ENCODE results near the gene CCBE1. TPM values are rescaled to one million over a fixed set of nuclear protein-coding genes. Genes with fewer than 3 reads are reported as not detected.

Gene CCBE1
- polyA plus RNA-seq, 3 donors, result 28.0 to 35.2 (median 32.8) TPM

DNA sequence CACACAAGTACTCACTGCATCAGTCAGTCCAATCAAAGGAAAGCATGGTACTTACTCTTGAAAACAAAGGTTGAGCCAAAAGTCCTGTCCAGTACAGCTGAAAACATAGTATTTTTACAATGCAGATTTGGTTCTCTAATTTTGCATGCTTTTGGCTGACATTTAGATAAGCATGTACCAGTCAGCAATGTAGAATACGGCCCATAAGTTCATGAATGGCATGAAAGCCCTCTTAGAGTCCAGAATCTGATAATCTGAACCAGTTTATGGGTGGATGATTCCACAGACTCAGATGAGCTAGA, 90.2 kb downstream of the CCBE1 start:
- DNase-seq (ENCODE audit: extremely low read depth in 1 of 11, low read depth in 9 of 11, low spot score in 4 of 11), result no peak

DNA sequence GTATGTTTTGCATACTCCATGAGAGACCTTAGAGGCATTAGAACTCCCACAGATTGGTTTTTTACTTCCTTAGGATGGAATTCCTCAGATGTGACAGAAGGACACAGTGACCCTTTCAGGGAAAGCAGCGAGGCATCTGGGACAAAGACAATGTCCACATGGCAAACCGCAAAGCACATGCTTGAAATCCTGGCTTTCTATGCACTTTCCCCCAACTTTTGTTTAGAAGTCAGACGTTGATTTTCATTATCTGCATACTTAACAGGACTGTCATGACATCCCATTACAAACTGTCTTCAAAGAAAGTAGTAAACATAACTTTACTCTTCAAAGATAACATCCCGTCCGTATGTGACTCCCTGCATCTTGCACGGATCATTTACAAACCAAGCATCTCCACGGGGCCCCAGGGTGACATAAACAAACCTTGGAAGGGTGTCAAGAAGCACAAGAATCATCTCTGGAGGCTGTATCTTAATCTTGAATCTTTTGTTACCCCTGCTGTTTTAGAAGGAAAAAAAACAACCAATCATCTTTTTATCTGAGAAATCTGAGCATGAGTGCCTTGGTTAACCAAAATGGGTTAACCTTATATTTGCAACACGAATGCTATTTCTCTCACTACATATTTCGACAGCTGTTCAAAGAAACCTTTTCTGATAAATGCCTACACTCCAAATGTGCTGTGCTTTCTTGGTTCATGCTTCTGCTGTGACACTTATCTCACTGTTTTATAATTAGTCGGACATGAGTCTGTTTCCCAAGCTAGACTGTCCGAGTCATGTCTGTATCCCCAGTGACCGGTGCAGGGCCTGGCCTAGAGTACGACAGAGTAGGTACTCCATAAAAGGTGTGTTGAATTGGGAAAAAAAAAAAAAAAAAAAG, 90.8 kb downstream of the CCBE1 start:
- peak in 10 of 11 donors; percentile 36 to 79 (median 59) for DNase-seq (ENCODE audit: extremely low read depth in 1 of 11, low read depth in 9 of 11, low spot score in 4 of 11)

DNA sequence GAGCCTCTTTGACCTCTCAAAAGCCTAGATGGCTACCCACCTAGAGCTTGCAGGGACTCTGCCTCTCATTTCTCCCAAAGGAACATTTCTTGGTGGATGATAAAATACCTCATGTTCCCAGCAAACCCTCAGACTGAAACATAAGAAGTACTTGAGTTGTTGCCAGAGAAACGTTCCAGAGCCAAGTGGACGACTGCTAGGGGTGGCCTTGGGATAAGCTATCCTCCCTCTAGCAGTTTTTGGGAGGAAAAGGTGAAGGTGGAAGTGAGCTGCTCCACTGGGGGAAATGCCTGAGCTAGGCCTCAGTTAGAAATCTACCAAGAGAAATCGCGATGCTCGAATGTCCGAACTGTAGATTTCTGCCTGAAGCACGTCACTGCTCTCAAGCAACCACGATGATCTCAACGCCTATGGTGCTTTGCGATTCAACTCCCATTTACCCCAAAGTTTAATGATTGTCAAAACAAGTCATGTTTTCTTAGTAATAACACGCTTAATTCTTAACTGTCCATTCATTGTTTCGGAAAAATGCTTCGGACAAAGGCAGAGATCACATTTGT, 91.5 kb downstream of the CCBE1 start:
- DNase-seq (ENCODE audit: extremely low read depth in 1 of 11, low read depth in 9 of 11, low spot score in 4 of 11), result peak in 3 of 11 donors; percentile 21 to 62 (median 25)

DNA sequence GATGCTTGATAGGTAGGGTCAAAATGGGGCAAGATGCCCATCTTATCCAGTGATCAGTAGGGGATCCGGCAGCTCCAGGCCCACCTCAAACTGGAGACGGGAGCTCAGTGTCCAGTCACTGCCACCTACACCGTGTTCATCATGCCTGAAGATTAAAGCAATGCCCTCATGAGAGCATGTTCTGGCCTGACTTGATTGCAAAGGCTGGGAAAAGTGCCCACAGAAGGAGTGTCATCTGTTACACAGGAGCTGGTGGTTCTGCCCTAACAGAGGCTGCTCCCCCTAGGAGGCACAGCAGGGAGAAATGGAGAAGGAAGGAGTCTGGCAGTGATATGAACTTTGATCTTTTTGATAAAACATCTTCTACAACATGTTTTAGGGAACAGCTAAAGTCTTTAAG, 92.3 kb downstream of the CCBE1 start:
- no peak for DNase-seq (ENCODE audit: extremely low read depth in 1 of 11, low read depth in 9 of 11, low spot score in 4 of 11)

DNA sequence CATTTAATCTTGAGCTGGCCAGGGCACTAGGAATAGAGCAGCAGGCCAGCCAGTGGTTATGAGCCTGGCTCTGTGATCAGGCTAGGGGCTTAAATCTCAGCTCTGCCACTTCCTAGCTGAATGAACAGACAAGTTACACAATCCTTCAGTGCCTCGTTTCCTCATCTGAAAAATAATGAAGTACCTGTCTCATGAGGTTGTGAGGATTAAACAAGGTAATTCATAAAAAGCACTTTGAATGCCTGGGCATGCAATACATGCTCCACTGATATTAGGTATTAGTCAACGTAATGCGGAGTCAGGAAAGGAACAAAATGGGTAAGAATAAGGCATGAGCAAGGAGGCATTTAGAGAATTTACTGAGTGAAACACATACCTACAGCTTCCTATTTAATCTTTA, 100.2 kb downstream of the CCBE1 start:
- no peak for DNase-seq (ENCODE audit: extremely low read depth in 1 of 11, low read depth in 9 of 11, low spot score in 4 of 11)

DNA sequence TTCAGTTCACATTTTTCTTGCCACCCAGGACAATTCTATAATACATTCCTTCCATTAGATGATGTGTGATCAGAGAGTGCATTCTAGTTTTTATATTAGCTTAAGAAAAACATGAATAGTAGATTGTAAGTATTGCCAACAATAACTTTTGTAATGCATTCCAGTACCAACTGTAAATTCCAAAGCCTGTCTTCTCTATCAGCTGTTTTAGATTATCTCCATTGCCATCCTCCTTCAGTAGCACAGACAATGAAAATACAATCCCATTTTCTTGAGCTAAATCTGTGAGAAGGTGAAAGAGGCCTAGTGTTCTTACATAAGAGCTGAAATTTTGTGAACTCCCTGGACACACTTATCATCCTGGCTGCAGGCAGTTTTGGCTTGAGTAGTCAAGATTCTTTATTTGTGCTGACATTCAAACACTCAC, 103.9 kb downstream of the CCBE1 start:
- DNase-seq (ENCODE audit: extremely low read depth in 1 of 11, low read depth in 9 of 11, low spot score in 4 of 11), result no peak

DNA sequence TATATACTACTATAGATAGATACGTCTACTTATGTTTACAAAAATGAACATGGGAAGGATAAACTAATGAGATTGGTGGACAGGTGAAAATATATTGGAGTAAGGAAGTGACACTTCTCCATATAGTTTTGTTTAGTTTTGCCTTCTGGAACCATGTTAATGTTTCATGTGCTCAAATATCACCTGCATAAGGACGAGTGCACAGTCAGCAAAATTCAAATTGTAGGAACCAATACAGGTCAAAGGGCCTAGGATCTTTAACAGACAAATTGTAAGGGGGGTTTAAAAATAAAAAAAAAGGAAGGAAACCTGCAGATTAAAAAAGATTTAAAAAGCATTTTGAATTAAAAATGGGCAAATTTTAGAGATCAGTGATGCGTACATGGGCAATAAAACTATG, 104.6 kb downstream of the CCBE1 start:
- no peak for DNase-seq (ENCODE audit: extremely low read depth in 1 of 11, low read depth in 9 of 11, low spot score in 4 of 11)

DNA sequence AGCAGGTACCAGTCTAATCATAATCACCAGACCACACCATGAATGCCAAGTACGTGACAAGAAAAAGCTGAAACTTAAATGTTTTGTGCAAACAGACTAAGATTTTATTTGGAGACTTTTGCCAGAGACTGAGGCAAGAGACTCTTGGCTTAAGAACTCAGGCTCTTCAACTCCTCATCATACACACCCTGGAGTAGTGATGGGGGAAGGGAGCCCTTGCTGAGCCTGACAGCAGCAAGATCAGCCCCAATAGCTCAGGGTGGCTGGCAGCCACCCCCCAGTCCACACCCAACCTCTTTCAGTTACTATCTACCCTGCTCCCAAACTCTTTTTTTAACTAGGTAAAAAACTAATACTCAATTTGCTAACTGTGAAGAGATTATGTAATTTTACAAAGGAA, 114.8 kb downstream of the CCBE1 start:
- no peak for DNase-seq (ENCODE audit: extremely low read depth in 1 of 11, low read depth in 9 of 11, low spot score in 4 of 11)

DNA sequence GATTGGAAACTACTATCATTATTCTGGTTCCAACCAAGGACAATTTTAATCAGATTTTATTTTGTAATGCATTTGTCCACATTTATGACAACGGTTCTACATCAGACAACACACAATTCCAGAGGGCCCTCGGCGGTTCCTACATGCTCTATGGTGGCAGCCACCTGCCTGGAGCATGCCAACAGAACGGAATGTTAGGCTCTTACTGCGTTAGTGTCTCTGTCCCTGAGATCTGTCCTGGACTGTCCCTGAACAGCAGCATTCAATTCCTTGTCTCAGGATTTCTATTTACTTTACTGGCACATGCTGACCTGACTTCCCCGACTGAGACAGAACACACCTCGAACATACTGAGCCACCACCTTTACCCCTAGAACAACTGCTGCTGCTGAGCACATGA, 117.7 kb downstream of the CCBE1 start:
- no peak for DNase-seq (ENCODE audit: extremely low read depth in 1 of 11, low read depth in 9 of 11, low spot score in 4 of 11)

DNA sequence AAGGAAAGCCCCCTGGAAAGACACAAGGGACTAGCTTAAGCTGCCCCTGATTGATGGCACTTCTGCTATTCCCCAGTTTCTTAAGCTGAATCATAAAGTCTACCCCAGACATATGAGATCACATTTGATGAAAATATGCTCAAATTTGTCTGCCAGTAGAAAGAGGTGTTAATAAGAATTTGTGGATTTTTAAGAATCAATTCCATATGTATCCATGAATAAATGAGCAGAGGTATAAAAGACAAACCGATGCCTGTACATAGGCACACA, 119.9 kb downstream of the CCBE1 start:
- no peak for DNase-seq (ENCODE audit: extremely low read depth in 1 of 11, low read depth in 9 of 11, low spot score in 4 of 11)

DNA sequence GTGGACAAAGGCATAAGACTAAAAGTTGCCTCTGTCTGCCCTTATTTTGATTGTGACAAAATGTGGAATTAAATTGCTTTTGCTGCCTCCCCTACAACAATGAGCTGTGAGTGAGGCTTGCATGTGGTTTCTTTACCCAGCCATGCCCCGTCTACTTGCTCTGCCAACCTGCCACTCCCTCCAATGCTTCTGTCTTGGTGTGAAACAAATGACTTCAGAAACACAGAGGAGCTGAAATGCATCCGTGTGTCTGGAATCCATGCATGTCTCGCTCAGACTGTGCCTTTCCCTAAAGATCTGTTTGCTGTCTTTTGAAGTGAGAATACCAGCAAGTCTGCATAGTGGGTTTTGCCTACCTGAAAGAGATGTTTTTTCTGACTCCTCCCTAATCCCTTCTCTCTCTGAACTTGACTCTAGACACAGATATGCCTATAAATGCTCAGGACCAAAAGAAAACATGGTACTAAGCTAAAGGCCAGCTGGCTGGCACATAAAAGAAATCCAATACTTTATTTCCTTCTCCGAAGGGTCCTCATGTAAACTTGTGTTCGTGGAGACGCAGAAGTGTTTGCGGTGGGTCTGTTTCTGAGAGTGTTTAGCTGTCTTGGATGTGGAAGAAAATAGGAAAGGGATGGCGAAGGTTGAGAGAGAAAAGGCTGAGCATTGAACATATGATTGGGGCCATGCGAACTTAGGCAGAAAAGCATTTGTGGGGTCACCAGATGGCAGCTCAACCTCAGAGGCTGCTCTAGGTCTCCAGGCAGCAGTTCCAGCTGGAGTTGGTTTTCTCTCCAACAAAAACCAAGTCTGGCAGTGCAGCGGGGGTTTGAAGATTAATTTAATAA, 120.5 kb downstream of the CCBE1 start:
- DNase-seq (ENCODE audit: extremely low read depth in 1 of 11, low read depth in 9 of 11, low spot score in 4 of 11), result no peak

DNA sequence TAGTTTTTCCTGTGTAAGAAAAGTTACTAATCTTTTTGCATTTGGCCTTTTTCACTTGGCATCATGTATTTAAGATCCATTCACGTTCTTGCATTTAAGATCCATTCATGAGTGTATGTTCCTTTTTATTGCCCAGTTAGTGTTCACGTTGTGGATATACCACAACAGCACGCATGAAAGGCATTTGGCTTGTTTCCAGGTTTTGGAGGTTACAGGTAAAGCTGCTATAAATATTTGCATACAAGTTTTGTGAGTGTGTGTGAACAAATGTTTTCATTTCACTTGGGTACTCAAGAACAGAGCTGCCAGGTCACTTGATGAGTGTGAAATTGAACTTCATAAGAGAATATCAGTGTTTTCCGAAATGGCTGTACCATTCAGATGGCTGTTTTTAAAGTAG, 121.2 kb downstream of the CCBE1 start:
- no peak for DNase-seq (ENCODE audit: extremely low read depth in 1 of 11, low read depth in 9 of 11, low spot score in 4 of 11)

DNA sequence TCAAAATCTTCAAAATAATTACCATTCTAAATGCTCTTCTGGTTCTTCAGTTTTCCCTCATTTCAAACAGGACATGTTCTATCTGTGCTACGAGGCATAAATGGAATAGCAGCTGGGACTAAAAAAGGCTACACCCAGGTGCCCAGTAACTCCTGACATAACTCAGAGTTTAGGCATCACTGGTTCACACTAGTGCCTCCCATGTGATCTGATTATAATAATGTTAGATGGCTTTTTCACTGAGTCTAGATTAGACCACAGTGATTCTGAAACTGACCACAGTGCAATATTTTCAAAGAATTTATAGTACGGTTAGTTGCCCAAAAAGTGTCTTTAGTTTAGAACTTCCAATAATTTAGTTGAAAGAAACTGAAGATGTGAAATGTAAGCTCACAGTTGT, 123.3 kb downstream of the CCBE1 start:
- DNase-seq (ENCODE audit: extremely low read depth in 1 of 11, low read depth in 9 of 11, low spot score in 4 of 11), result no peak

DNA sequence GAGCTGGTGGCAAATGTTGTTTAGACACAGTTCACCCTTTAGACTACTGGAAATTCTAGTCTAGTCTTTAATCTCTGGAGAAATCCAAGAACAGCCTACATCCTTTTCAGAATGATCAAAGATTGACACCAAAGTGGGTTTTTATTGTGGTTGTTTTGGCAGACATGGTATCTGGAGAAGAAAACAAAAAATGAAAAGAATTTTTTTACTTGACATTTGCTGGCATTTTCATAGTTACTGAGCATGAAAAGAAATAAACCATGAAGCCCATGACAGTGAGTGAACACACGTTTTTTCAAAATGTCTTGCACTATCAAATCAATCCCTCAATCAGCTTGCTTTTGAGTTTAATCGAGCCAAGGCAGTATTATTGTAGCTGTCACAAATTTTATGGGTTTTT, 125.3 kb downstream of the CCBE1 start:
- no peak for DNase-seq (ENCODE audit: extremely low read depth in 1 of 11, low read depth in 9 of 11, low spot score in 4 of 11)

DNA sequence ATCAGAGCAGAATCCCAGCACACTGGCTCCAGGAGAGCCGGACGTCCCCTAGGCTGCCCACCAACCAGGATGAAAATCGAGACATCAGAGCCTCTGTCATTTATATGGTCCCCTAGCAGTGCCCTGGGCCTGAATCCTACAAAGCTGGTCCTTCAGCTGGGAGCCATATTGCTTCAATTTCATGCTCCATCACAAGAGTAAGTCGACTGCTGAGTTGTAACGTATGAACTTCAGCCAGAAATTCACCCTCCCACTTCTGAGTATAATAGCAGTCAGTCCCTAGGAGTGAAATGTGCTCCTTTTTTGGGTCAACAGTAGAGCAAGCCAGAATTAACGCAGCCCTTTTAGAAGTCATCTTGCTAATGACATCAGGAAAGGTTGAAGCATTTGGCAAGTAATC, 126.4 kb downstream of the CCBE1 start:
- no peak for DNase-seq (ENCODE audit: extremely low read depth in 1 of 11, low read depth in 9 of 11, low spot score in 4 of 11)

DNA sequence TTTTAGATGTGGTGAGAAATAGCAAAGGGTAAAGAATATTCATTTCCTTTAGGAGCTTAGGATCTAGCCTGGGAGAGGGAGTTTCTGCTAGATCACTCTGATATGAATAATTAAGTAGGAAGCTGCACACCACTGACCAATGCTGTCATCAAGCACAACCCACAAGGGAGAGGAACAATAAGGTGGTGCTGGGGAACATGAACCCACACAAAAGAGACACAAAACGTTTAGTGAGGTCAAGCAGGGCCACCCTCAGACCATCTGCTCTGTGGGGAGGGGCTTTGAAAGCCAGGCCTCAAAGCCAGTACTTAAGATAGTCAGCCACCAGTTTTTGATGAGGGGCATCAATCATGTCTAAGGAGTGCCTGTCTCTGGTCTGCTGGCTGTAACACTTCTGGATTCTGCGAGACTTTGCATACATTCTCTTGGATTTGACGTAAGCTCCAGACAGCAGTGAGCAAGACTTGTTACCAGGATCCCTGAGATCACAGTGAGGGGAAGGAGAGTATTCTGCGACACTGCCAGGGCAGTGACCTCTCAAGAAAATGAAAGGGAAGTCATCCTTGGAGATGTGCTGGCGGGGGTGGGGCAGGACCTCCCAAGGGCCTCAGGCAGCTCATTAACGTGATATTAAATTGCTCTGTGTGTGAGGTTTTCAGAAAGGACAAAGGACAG, 127.0 kb downstream of the CCBE1 start:
- DNase-seq (ENCODE audit: extremely low read depth in 1 of 11, low read depth in 9 of 11, low spot score in 4 of 11), result no peak

DNA sequence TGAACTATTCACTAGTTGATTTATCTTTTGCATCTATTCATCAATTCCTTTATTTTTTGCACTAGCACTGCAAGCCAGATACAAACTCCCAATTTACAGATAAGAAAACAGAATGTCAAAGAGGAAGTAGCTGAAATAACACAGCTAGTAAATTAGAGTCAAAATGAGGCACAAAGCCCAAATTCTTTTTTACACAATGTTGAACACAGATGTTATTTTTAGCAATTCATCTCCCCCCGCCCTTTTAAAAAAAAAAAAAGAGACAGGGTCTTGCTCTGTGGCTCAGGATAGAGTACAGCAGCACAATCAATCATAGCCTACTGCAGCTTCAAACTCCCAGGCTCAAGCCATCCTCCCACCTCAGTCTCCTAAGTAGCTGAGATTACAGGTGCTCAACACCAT, 127.8 kb downstream of the CCBE1 start:
- DNase-seq (ENCODE audit: extremely low read depth in 1 of 11, low read depth in 9 of 11, low spot score in 4 of 11), result peak in 1 of 11 donors; percentile 68

DNA sequence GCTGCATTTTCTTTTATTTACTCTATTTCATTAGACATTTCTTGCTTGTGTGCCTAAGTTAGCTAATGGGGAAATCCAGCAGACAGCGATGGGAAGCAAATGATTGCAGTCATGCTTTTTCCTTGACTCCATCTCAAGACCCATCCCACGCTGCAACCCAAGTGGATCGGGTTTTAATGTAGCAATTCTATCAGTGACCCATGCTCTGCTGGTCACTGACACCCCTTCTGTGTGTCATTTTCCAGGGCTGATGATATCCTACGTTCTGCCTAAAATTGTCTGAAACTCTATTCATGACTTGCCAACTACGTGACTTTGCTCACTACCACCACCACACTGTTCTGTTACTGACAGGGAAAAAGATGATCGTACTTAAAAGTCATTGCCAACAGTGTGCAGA, 129.8 kb downstream of the CCBE1 start:
- DNase-seq (ENCODE audit: extremely low read depth in 1 of 11, low read depth in 9 of 11, low spot score in 4 of 11), result no peak

DNA sequence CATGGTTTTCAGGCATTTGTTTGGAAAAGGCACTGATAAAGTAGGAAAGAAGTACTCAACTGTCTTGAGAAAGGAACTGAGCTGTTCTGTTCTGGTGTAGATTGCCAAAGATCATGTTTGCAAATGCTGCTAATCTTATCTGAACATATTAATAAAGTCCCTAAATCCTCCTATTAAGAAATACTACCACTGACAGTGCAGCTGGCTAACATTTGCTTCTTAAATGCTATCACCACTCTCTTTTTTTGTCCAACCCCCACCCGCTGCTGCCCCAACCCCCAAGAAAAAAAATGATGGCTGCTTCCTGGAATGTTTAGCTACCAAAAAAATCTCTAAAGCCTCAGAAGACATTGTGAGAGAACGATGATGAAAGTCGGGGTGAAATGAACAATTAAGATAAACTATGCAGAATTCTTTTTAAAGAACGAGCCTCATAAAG, 130.7 kb downstream of the CCBE1 start:
- DNase-seq (ENCODE audit: extremely low read depth in 1 of 11, low read depth in 9 of 11, low spot score in 4 of 11), result peak in 5 of 11 donors; percentile 38 to 85 (median 75)

DNA sequence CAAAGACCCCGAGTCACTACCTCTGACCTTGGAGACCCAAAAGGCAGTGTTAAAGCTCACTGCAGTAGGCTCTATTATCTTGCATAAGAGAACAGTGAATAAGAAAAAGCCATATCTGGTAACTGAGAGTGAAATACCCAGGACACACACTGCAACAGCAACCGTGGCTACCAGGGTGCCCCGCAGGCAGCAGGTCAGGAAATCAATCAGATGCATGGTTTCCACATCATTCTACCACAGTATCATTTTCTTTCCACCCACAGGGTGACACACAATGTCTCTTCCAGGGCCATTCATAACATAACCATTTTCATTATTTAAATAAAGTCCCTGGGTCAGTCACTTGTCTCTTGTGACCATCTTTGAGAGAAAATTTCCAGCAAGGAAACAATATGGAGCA, 131.3 kb downstream of the CCBE1 start:
- no peak for DNase-seq (ENCODE audit: extremely low read depth in 1 of 11, low read depth in 9 of 11, low spot score in 4 of 11)

All from renal cortex interstitium (tissue), 11 donors.